ENCODE measurements around the gene NFASC. TPM values are rescaled to one million over a fixed set of nuclear protein-coding genes. Genes with fewer than 3 reads are reported as not detected.

NFASC gene
- total RNA-seq, 8 experiments from 2014 or later, result 0.56 to 85.7 (median 43.3) TPM

GRCh38 chr1:204863730-204864129 lies 6.9 kb upstream of the NFASC start:
- in situ Hi-C loops (cut with MboI; ENCODE audit: low pct_unique_long_range_greater_than_20kb in 2 of 9, low sequenced_read_pairs in 9 of 9, unreplicated experiment in 9 of 9), result no loop called here
- ATAC-seq (replicated peaks in 6 of 8), result no peak
- Histone ChIP-seq H3K4me1 (replicated peaks in 1 of 2) (peaks cover 63 to 69% of the 10 kb centered on the region in 2 donors), H3K4me3 (no peak overlapping the region), H3K27ac (no peak overlapping the region)
- 31 to 100% (median 79%) methylated on average over 1 to 4 of the region's 4 CpGs for WGBS, 10 experiments

- H3K4me1 ChIP-seq (replicated peaks in 1 of 2), result peaks cover 59 to 69% of the 10 kb centered on the region in 2 donors
- H3K4me3 ChIP-seq, result no peak overlapping the region
- WGBS, 10 experiments, result 33 to 100% (median 91%) methylated on average over 1 to 5 of the region's 5 CpGs; no CpG with 5 or more reads in 2 of the 10 experiments
- no peak overlapping the region for H3K27ac ChIP-seq
- in situ Hi-C loops (cut with MboI; ENCODE audit: low pct_unique_long_range_greater_than_20kb in 2 of 9, low sequenced_read_pairs in 9 of 9, unreplicated experiment in 9 of 9), result no loop called here
- no peak for ATAC-seq (replicated peaks in 6 of 8)
Measured at GRCh38 chr1:204866051-204866596, 4.5 kb upstream of the NFASC start.

- H3K4me1 ChIP-seq (replicated peaks in 1 of 2), result peaks cover 62 to 69% of the 10 kb centered on the region in 2 donors
- H3K4me3 ChIP-seq, result no peak overlapping the region
- ATAC-seq (replicated peaks in 6 of 8), result no peak
- in situ Hi-C loops (cut with MboI; ENCODE audit: low pct_unique_long_range_greater_than_20kb in 2 of 9, low sequenced_read_pairs in 9 of 9, unreplicated experiment in 9 of 9), result no loop called here
- no peak overlapping the region for H3K27ac ChIP-seq
- WGBS, 10 experiments, result 83 to 90% (median 86%) methylated on average over 1 to 2 of the region's 2 CpGs; no CpG with 5 or more reads in 7 of the 10 experiments
Measured at GRCh38 chr1:204867203-204867602, 3.5 kb upstream of the NFASC start.

- in situ Hi-C loops (cut with MboI; ENCODE audit: low pct_unique_long_range_greater_than_20kb in 2 of 9, low sequenced_read_pairs in 9 of 9, unreplicated experiment in 9 of 9), result no loop called here
- Histone ChIP-seq H3K4me1 (replicated peaks in 1 of 2) (peaks cover 62 to 69% of the 10 kb centered on the region in 2 donors), H3K27ac (peak overlapping the region in 1 of 2 donors; percentile 38), H3K4me3 (no peak overlapping the region)
- WGBS, 10 experiments, result 40 to 96% (median 80%) methylated on average over 1 to 10 of the region's 10 CpGs; no CpG with 5 or more reads in 1 of the 10 experiments
- ATAC-seq (replicated peaks in 6 of 8), result peak in 1 of 8 experiments; percentile 3
Measured at GRCh38 chr1:204867666-204868339, 2.9 kb upstream of the NFASC start.

GRCh38 chr1:204868340-204868700 lies 2.3 kb upstream of the NFASC start:
- WGBS, 10 experiments, result 30 to 93% (median 77%) methylated on average over 1 to 5 of the region's 7 CpGs; no CpG with 5 or more reads in 2 of the 10 experiments
- peaks cover 62 to 69% of the 10 kb centered on the region in 2 donors for H3K4me1 ChIP-seq (replicated peaks in 1 of 2)
- no peak for ATAC-seq (replicated peaks in 6 of 8)
- peak overlapping the region in 1 of 2 donors; percentile 38 for H3K27ac ChIP-seq
- in situ Hi-C loops (cut with MboI; ENCODE audit: low pct_unique_long_range_greater_than_20kb in 2 of 9, low sequenced_read_pairs in 9 of 9, unreplicated experiment in 9 of 9), result no loop called here
- H3K4me3 ChIP-seq, result no peak overlapping the region

- no peak for ATAC-seq (replicated peaks in 6 of 8)
- Histone ChIP-seq H3K4me1 (replicated peaks in 1 of 2) (peaks cover 66 to 74% of the 10 kb centered on the region in 2 donors), H3K4me3 (no peak overlapping the region), H3K27ac (peak overlapping the region in 1 of 2 donors; percentile 4)
- in situ Hi-C loops (cut with MboI; ENCODE audit: low pct_unique_long_range_greater_than_20kb in 2 of 9, low sequenced_read_pairs in 9 of 9, unreplicated experiment in 9 of 9), result no loop called here
- WGBS, 10 experiments, result 27 to 100% (median 76%) methylated on average over 1 to 3 of the region's 3 CpGs; no CpG with 5 or more reads in 2 of the 10 experiments
Measured at GRCh38 chr1:204869097-204869496, 1.6 kb upstream of the NFASC start.

- 40 to 100% (median 86%) methylated on average over 1 to 5 of the region's 5 CpGs; no CpG with 5 or more reads in 2 of the 10 experiments for WGBS, 10 experiments
- Histone ChIP-seq H3K27ac (peak overlapping the region; percentile 75 to 87), H3K4me3 (peak overlapping the region in 1 of 5 donors; percentile 25), H3K4me1 (replicated peaks in 1 of 2) (peaks cover 75 to 89% of the 10 kb centered on the region in 2 donors)
- no peak for ATAC-seq (replicated peaks in 6 of 8)
- in situ Hi-C loops (cut with MboI; ENCODE audit: low pct_unique_long_range_greater_than_20kb in 2 of 9, low sequenced_read_pairs in 9 of 9, unreplicated experiment in 9 of 9), result no loop called here
Measured at GRCh38 chr1:204871405-204872037, 859 bp downstream of the NFASC start.

GRCh38 chr1:204872262-204872881 lies 1.7 kb downstream of the NFASC start:
- H3K4me1 ChIP-seq (replicated peaks in 1 of 2), result peaks cover 70 to 82% of the 10 kb centered on the region in 2 donors
- peak in 5 of 8 experiments; percentile 4 to 40 (median 36) for ATAC-seq (replicated peaks in 6 of 8)
- H3K4me3 ChIP-seq, result no peak overlapping the region
- in situ Hi-C loops (cut with MboI; ENCODE audit: low pct_unique_long_range_greater_than_20kb in 2 of 9, low sequenced_read_pairs in 9 of 9, unreplicated experiment in 9 of 9), result no loop called here
- WGBS, 10 experiments, result 67 to 100% (median 84%) methylated on average over 1 to 6 of the region's 6 CpGs; no CpG with 5 or more reads in 6 of the 10 experiments
- peak overlapping the region; percentile 32 to 75 for H3K27ac ChIP-seq

- peaks cover 62 to 74% of the 10 kb centered on the region in 2 donors for H3K4me1 ChIP-seq (replicated peaks in 1 of 2)
- in situ Hi-C loops (cut with MboI; ENCODE audit: low pct_unique_long_range_greater_than_20kb in 2 of 9, low sequenced_read_pairs in 9 of 9, unreplicated experiment in 9 of 9), result no loop called here
- no peak overlapping the region for H3K4me3 ChIP-seq
- peak overlapping the region; percentile 38 to 75 for H3K27ac ChIP-seq
- ATAC-seq (replicated peaks in 6 of 8), result no peak
- WGBS, 10 experiments, result 59 to 82% (median 67%) methylated on average over 1 to 2 of the region's 2 CpGs; no CpG with 5 or more reads in 7 of the 10 experiments
Measured at GRCh38 chr1:204873176-204873575, 2.5 kb downstream of the NFASC start.

GRCh38 chr1:204873714-204874113 lies 3.1 kb downstream of the NFASC start:
- in situ Hi-C loops (cut with MboI; ENCODE audit: low pct_unique_long_range_greater_than_20kb in 2 of 9, low sequenced_read_pairs in 9 of 9, unreplicated experiment in 9 of 9), result no loop called here
- Histone ChIP-seq H3K4me1 (replicated peaks in 1 of 2) (peaks cover 59 to 69% of the 10 kb centered on the region in 2 donors), H3K27ac (peak overlapping the region; percentile 38 to 75), H3K4me3 (no peak overlapping the region)
- ATAC-seq (replicated peaks in 6 of 8), result peak in 1 of 8 experiments; percentile 14
- WGBS, 10 experiments, result 60 to 100% (median 100%) methylated on average over 1 of the region's 2 CpGs; no CpG with 5 or more reads in 7 of the 10 experiments

GRCh38 chr1:204874274-204874673 lies 3.6 kb downstream of the NFASC start:
- in situ Hi-C loops (cut with MboI; ENCODE audit: low pct_unique_long_range_greater_than_20kb in 2 of 9, low sequenced_read_pairs in 9 of 9, unreplicated experiment in 9 of 9), result no loop called here
- Histone ChIP-seq H3K4me3 (no peak overlapping the region), H3K27ac (peak overlapping the region; percentile 38 to 75), H3K4me1 (replicated peaks in 1 of 2) (peaks cover 58 to 64% of the 10 kb centered on the region in 2 donors)
- no peak for ATAC-seq (replicated peaks in 6 of 8)
- WGBS, 10 experiments, result 62 to 100% (median 92%) methylated on average over 1 to 10 of the region's 10 CpGs; no CpG with 5 or more reads in 1 of the 10 experiments

GRCh38 chr1:204875255-204875654 lies 4.6 kb downstream of the NFASC start:
- Histone ChIP-seq H3K27ac (no peak overlapping the region), H3K4me1 (replicated peaks in 1 of 2) (peaks cover 60 to 63% of the 10 kb centered on the region in 2 donors), H3K4me3 (no peak overlapping the region)
- ATAC-seq (replicated peaks in 6 of 8), result no peak
- 70 to 88% (median 83%) methylated on average over 1 to 4 of the region's 4 CpGs; no CpG with 5 or more reads in 5 of the 10 experiments for WGBS, 10 experiments
- in situ Hi-C loops (cut with MboI; ENCODE audit: low pct_unique_long_range_greater_than_20kb in 2 of 9, low sequenced_read_pairs in 9 of 9, unreplicated experiment in 9 of 9), result no loop called here
